ENCODE results near the gene BPNT1. TPM values are rescaled to one million over a fixed set of nuclear protein-coding genes. Genes with fewer than 3 reads are reported as not detected.
A peak's percentile ranks its signal among the peaks of the same experiment; 100 is the strongest.

The BPNT1 gene
- 21.8 TPM for total RNA-seq

DNA sequence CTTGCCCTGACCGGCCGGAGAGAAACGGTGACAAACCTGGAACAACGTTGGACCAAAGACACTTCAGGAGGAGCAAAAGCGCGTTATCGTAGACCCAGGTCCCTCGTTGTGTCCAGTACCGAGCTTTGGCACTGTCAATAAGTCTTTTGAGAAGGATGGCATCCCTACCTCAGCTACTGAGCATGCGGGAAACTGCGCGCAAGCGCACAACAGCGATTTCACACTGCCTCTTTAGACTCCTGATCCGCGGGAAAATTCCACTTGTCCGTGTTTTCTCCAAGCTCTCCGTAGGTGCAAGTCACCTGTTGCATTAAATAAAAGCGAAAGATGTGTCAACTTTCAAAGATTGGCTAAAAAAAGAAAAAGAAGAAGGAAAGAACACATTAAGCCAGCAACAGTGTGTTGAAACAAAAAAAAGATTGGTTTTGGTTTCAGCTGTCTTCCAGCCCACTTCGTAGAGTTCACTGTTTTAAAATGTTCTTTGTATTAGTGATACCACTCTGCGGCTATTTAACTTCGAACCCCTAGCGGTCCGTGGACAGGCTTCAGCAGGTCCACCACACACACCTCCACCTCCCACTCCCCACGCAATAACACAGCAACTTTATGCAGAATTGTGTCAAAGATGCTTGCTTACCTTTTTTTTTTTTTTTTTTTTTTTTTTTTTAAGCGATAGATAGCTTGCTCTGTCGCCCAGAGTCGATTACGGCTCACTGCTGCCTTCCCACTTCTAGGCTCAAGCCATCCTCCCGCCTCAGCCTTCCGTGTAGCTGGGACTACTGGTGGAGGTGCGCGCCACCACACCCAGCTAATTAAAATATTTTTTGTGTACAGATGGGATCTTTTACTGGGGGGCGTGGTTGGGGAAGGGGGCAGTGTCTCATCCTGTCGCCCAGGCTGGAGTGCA, at the start of gene BPNT1:
Gene BPNT1 (minus strand): TSS at position 139 of the 907 bp plus-strand sequence. CDS start 9,942 bp downstream, outside the sequence.

DNA sequence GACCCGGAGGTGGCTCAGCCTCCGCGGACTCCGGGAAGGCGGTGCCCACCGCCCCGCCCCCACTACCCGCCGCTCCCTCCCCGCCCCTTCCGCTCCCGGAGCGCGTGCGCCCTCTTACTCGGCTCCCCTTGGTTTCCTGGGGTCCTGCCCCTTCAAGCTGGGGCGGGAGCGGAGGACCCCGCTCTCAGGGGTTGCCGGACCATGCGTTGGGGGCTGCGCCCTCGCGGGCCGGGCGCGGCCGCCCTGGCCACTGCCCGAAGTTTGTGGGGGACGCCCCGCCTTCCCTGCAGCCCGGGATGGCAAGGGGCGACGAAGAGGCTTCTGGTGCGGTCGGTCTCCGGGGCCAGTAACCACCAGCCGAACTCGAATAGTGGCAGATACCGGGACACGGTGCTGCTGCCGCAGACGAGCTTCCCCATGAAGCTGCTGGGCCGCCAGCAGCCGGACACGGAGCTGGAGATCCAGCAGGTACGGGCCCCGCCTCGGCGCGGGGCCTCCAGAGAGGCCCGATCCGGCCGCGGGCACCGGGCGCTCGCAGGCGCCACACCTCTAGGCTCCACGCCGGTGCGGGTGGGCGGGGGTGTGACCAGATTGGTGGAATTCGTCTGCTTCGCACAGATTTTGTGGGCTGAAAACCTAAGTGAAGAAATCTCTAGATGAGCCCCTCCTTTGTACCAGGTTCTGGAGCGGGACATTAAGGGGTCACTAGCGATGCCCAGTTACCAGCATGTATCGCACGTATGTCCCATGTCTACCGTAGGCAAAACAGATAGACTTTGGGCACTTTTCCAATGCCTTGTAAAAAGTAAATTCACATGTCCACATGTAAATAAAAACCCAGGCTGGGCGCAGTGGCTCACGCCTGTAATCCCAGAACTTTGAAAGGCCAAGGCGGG, 4.7 kb upstream of the BPNT1 start, which contains the start of gene IARS2:
Gene IARS2 (plus strand): TSS at position 117 of the 896 bp plus-strand sequence. CDS start 85 bp downstream, at position 202.

DNA sequence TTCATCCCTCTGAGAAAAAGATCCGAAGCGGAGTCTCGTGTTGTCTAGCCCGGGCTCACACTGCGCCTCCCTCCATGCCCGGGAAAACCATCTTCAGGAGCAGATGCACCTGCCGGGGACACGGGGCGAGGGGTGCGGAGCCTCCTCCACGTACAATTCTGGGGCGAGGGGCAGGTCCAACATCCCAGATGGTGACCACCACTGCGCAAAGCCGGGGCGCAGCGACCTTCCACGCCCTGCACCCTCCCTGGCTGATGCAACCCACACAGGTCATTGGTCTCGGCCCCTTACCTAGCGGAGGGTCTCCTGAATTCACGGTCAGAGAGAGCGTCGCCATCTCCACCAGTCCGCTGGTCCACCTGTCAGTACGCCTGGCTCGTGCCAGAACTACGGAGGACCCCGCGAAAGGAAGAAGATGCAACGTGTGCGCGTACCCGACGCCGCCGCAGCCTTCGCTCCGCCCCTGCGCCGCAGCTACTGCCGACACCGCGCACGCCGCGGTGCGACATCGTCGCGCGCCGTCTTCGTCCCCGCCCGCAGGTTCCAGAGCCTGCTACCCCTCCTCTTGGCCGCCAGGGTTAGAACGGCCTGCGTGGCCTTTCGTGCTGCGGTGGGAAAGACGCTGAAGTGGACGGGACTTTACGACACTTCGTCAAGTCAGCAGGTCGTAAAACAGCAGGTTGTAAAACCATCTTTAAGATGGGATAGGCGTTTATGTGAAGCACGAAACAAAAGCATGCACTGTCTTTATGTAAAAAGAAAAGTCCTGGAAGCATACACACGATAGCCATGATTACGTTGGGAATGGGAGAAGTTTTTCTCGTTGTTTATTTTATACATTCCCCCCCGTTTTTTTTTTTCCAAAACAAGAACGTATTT, 43.3 kb downstream of the BPNT1 start, which contains the start of gene EPRS1:
Gene EPRS1 (minus strand): TSS at position 454 of the 879 bp plus-strand sequence. CDS start 117 bp downstream, at position 337.

Small RNA genes lying within 50 kb of the gene (small RNA-seq; reads per million reads assigned to genes)
- 0.07 reads per million for gene MIR194-1 (ENCODE audit: low replicate concordance)
- gene MIR215 (ENCODE audit: low replicate concordance) = 0.42 reads per million, percentile 53 among the genes with 10 or more reads in this experiment

Other genes with a start within 250 kb of the BPNT1 start
- 0.53 TPM for gene SLC30A10, start 161.2 kb downstream of the BPNT1 start, total RNA-seq
- gene EPRS1, start 43.3 kb downstream of the BPNT1 start, total RNA-seq = 63.6 TPM
- gene IARS2, start 4.3 kb upstream of the BPNT1 start, total RNA-seq = 104 TPM
- gene RAB3GAP2, start 182.7 kb upstream of the BPNT1 start, total RNA-seq = 32.4 TPM